Colonic mucosa (tissue), 4 donors: Measurements from ENCODE around the gene NOTCH2. TPM values are rescaled to one million over a fixed set of nuclear protein-coding genes. Genes with fewer than 3 reads are reported as not detected.

Experiments used
- DNase-seq: peaks from one replicate; pipeline ENCODE4 v3.0.0-alpha.2; 2020
- H3K27ac ChIP-seq: fragments of 200-600 bp; one replicate; pipeline ENCODE4 v1.8.0; 2021
- H3K27me3 ChIP-seq: fragments of 200-600 bp; one replicate; pipeline ENCODE4 v1.8.0; 2021
- H3K36me3 ChIP-seq: fragments of 200-600 bp; one replicate; pipeline ENCODE4 v1.8.0; 2021
- H3K4me1 ChIP-seq: fragments of 200-600 bp; one replicate; pipeline ENCODE4 v1.8.0; 2021; ENCODE audit warnings: mild to moderate bottlenecking
- H3K4me3 ChIP-seq: fragments of 200-600 bp; one replicate; pipeline ENCODE4 v1.8.0; 2021
- H3K9ac ChIP-seq, 2 donors: one replicate each; pipeline ENCODE4 v1.7.0; 2013; ENCODE audit warnings: control low read depth in 2 of 2, low read depth in 2 of 2, low read length in 2 of 2
- H3K9me3 ChIP-seq: fragments of 200-600 bp; one replicate; pipeline ENCODE4 v1.8.0; 2021
- CTCF ChIP-seq: fragments of 200-600 bp; IDR thresholded peaks from one replicate; pipeline ENCODE4 v1.8.0; 2022; ENCODE audit warnings: antibody characterized with exemption, mild to moderate bottlenecking
- intact Hi-C: fragments of 100-400 bp; cut with DNase I; formaldehyde crosslinking; loops from one replicate; pipeline ENCODE4 v1.14.1; 2022
- total RNA-seq, 2 donors: library from RNA; stranded (reverse); fragmentation: NEBNext Ultra II Directional in 1 of 2; extraction: Animal tissue kit (Norgen Biotek cat#: 25700) in 1 of 2; gene quantifications; one replicate each; pipeline ENCODE4 v1.2.1, GENCODE V29; 2021
- donor health status: healthy.
- donor health status: DM: no; HTN: no; CAD: no.
- donor health status: DM: no; HTN: no; CAD: no.

The NOTCH2 gene
- total RNA-seq, 2 donors from 2014 or later, result 53.0 to 69.6 TPM

DNA sequence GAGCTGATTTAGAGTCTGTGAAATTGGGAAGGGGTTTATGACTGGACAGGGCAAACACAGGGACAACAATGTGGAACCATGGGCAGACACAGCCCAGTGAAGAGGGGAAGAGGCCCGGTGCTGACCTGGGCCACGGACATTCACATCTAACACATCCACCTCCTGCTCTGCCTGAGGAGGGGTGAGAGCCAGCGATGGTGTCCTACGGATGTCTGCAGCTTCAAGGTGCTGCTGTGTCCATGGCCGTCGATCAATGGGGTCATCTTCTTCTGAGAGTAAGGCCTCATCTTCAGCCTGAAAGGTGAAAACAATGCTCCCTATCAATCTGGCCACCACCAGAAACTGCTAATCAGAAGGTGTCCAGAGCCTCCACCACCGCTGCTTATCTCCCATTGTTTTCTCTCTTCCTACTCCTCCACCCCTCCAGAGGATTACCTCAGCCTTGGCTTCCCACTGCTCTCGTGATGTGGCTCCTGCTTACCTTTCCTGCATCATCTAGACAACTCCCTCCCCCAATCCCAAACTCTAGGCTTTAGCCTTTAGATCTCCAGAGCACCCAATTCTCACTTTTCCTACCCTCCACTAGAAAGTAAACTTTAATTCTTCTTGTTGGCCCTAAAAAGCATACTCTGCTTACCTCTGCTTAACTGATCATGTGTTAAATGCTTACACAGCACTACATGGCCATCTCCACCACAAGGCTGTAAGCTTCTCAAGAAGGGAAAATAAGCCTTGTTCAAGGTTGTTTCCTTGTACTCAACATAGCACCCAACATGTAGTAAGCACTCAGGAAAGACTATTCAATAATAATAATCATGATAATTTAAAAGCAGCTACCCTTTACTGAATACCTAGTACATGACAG lies 149.1 kb downstream of the NOTCH2 start:
- no peaks in the 10 kb centered on the region for H3K4me1 ChIP-seq
- no peak overlapping the region for H3K27ac ChIP-seq
- intact Hi-C loops, result no loop called here
- TF ChIP-seq CTCF, result no peak
- no peak overlapping the region for H3K9ac ChIP-seq
- DNase-seq, result no peak
- H3K9me3 ChIP-seq, result no peaks in the 10 kb centered on the region
- no peaks in the 10 kb centered on the region for H3K27me3 ChIP-seq
- H3K4me3 ChIP-seq, result no peak overlapping the region
- peaks cover 11% of the 10 kb centered on the region for H3K36me3 ChIP-seq

GRCh38 chr1:119919241-119919640 lies 150.2 kb downstream of the NOTCH2 start:
- DNase-seq, result no peak
- H3K36me3 ChIP-seq, result peaks cover 9% of the 10 kb centered on the region

DNA sequence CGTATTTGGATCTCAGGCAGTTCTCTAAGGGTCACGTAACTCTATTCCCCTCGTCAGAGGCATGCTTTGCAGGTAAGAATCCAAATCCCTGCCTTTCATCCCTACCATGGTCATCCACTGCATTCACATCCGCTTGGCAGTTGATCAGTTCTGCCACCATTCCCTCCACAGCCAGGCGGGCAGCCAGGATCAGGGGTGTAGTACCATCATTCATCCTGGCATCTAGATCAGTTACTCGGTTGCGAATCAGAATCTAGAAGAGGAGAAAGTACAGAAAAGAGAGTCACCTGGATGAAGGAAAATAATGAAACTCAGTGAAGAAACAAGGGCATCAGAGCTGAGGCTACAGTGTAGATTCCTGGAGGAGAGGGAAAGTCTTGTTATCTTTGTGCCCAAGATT lies 151.2 kb downstream of the NOTCH2 start:
- H3K4me3 ChIP-seq, result no peak overlapping the region
- H3K4me1 ChIP-seq, result no peaks in the 10 kb centered on the region
- no peak for TF ChIP-seq CTCF
- DNase-seq, result no peak
- no peak overlapping the region for H3K9ac ChIP-seq
- intact Hi-C loops, result no loop called here
- H3K36me3 ChIP-seq, result peaks cover 9% of the 10 kb centered on the region
- H3K27me3 ChIP-seq, result no peaks in the 10 kb centered on the region
- no peak overlapping the region for H3K27ac ChIP-seq
- H3K9me3 ChIP-seq, result no peaks in the 10 kb centered on the region

More at GRCh38 chr1:119919241-119919640, 150.2 kb downstream of the NOTCH2 start:
- TF ChIP-seq CTCF, result no peak
- H3K27me3 ChIP-seq, result no peaks in the 10 kb centered on the region
- H3K4me1 ChIP-seq, result no peaks in the 10 kb centered on the region
- no peak overlapping the region for H3K27ac ChIP-seq
- H3K9me3 ChIP-seq, result no peaks in the 10 kb centered on the region
- no peak overlapping the region for H3K9ac ChIP-seq
- intact Hi-C loops, result no loop called here
- no peak overlapping the region for H3K4me3 ChIP-seq

- H3K9ac ChIP-seq, result no peak overlapping the region
- H3K27ac ChIP-seq, result no peak overlapping the region
- no peak for DNase-seq
- intact Hi-C loops, result no loop called here
- no peaks in the 10 kb centered on the region for H3K9me3 ChIP-seq
- H3K4me3 ChIP-seq, result no peak overlapping the region
- peaks cover 9% of the 10 kb centered on the region for H3K36me3 ChIP-seq
- no peak for TF ChIP-seq CTCF
- no peaks in the 10 kb centered on the region for H3K27me3 ChIP-seq
- H3K4me1 ChIP-seq, result no peaks in the 10 kb centered on the region
Observed at GRCh38 chr1:119917304-119918055, 152.0 kb downstream of the NOTCH2 start.

- H3K4me3 ChIP-seq, result no peak overlapping the region
- H3K36me3 ChIP-seq, result peaks cover 9% of the 10 kb centered on the region
- H3K4me1 ChIP-seq, result no peaks in the 10 kb centered on the region
- TF ChIP-seq CTCF, result no peak
- no peaks in the 10 kb centered on the region for H3K27me3 ChIP-seq
- no peak overlapping the region for H3K27ac ChIP-seq
- no peaks in the 10 kb centered on the region for H3K9me3 ChIP-seq
- no peak overlapping the region for H3K9ac ChIP-seq
- no peak for DNase-seq
- intact Hi-C loops, result no loop called here
Observed at GRCh38 chr1:119915517-119915916, 153.9 kb downstream of the NOTCH2 start.
